HepG2 (cell line): ENCODE data around the gene ATP6V0D1. TPM values are rescaled to one million over a fixed set of nuclear protein-coding genes. Genes with fewer than 3 reads are reported as not detected.

Experiments
- ATAC-seq: fragments of 200-7000 bp; cut with Tn5 transposase; 3 replicates; pipeline ENCODE4 v1.9.1; 2020; ENCODE audit warnings: mild to moderate bottlenecking, moderate library complexity
- BruUV-seq: library from RNA; stranded (reverse); fragments of 400-500 nt; replicated peaks from 2 replicates; lab custom pipeline; 2021; lab: Mats Ljungman, UMichigan
- CTCF ChIA-PET: fragments of 300-600 bp; formaldehyde crosslinking; extraction: SDS; loops from one replicate; lab custom pipeline; 2021; ENCODE audit warnings: low total read pairs, inconsistent platforms, low intra/inter-chr PET ratio; lab: Yijun Ruan, JAX
- POLR2A ChIA-PET: fragments of 350-600 bp; sonication (Branson Sonifier 250); formaldehyde crosslinking; loops from one replicate; lab custom pipeline; 2020; ENCODE audit warnings: antibody characterized with exemption, inconsistent platforms; lab: Yijun Ruan, JAX
- DNase-seq: peaks from one replicate; pipeline ENCODE4 v3.0.0-alpha.2; 2015; ENCODE audit warnings: low spot score
- FAIRE-seq: peaks from 3 replicates; lab custom pipeline; 2011; peaks lifted over from hg19 to GRCh38; lab: Jason Lieb, UNC
- H2AFZ ChIP-seq: one replicate; pipeline ENCODE4 v1.6.1; 2011; ENCODE audit warnings: low read length, inconsistent platforms
- H3K27ac ChIP-seq: fragments of 300-600 bp; 3 replicates; pipeline ENCODE4 v1.8.0; 2011; ENCODE audit warnings: mixed run types, mild to moderate bottlenecking, mixed read lengths, low read length, inconsistent platforms; ENCODE audit not compliant: insufficient read depth; ENCODE audit errors: extremely low read length
- H3K27me3 ChIP-seq, 2 experiments: fragments of 200-600 bp in 1 of 2; 2 replicates in 1 of 2; 3 replicates in 1 of 2; pipeline versions ENCODE4 v1.6.0 to v1.8.0; 2011; ENCODE audit warnings: low read length in 2 of 2, mild to moderate bottlenecking in 2 of 2, moderate library complexity in 2 of 2, inconsistent platforms in 1 of 2; ENCODE audit not compliant: insufficient read depth in 2 of 2, control insufficient read depth in 1 of 2
- H3K36me3 ChIP-seq, 2 experiments: fragments of 200-600 bp in 1 of 2; replicated peaks in 1 of 2; 2 replicates in 1 of 2; 3 replicates in 1 of 2; pipeline versions ENCODE4 v1.5.1 to v1.8.0; 2011; ENCODE audit warnings: low read length in 2 of 2, inconsistent platforms in 1 of 2; ENCODE audit not compliant: insufficient read depth in 2 of 2, control insufficient read depth in 1 of 2
- H3K4me1 ChIP-seq: 2 replicates; pipeline ENCODE4 v1.5.1; 2012; ENCODE audit warnings: low read length, inconsistent platforms; ENCODE audit not compliant: insufficient read depth
- H3K4me2 ChIP-seq: 2 replicates; pipeline ENCODE4 v1.6.0; 2011; ENCODE audit warnings: low read depth, low read length, inconsistent platforms
- H3K4me3 ChIP-seq, 3 experiments: fragments of 200-600 bp in 1 of 3; sonication (generic), shearing (Covaris generic) in 1 of 3; replicated peaks in 1 of 3; 2 replicates each; pipeline ENCODE4 v1.5.1; 2011 to 2016; ENCODE audit warnings: low read length in 3 of 3, inconsistent platforms in 2 of 3, low read depth in 2 of 3, mild to moderate bottlenecking in 2 of 3, control low read depth in 1 of 3, mixed read lengths in 1 of 3; ENCODE audit not compliant: insufficient read depth in 1 of 3
- H3K79me2 ChIP-seq: one replicate; pipeline ENCODE4 v1.6.1; 2011; ENCODE audit warnings: low read length, inconsistent platforms; ENCODE audit not compliant: insufficient read depth
- H3K9ac ChIP-seq: 2 replicates; pipeline ENCODE4 v1.6.0; 2011; ENCODE audit warnings: mild to moderate bottlenecking, low read depth, low read length, inconsistent platforms; ENCODE audit not compliant: insufficient read depth
- H3K9me3 ChIP-seq: 2 replicates; pipeline ENCODE4 v1.5.1; 2012; ENCODE audit warnings: mild to moderate bottlenecking, low read length
- H4K20me1 ChIP-seq: 2 replicates; pipeline ENCODE4 v1.6.0; 2011; ENCODE audit warnings: inconsistent platforms, mild to moderate bottlenecking, low read length, moderate library complexity; ENCODE audit not compliant: insufficient read depth
- ARNTL ChIP-seq: sonication (generic); formaldehyde crosslinking; IDR thresholded peaks from 2 replicates; pipeline ENCODE4 v1.4.0; 2020; ENCODE audit warnings: mild to moderate bottlenecking, missing genetic modification reagents
- BCL6 ChIP-seq: IDR thresholded peaks from 2 replicates; pipeline ENCODE4 v1.6.1; 2016; ENCODE audit warnings: missing genetic modification reagents, missing compliant biosample characterization
- CEBPB ChIP-seq: IDR thresholded peaks from 2 replicates; pipeline ENCODE4 v1.6.1; 2011; ENCODE audit warnings: low read depth, low read length, improper control_type of control experiment, borderline replicate concordance
- CEBPG ChIP-seq: IDR thresholded peaks from 2 replicates; pipeline ENCODE4 v1.6.1; 2016
- CERS6 ChIP-seq: sonication (generic); formaldehyde crosslinking; IDR thresholded peaks from 2 replicates; pipeline ENCODE4 v1.5.0; 2020; ENCODE audit warnings: missing genetic modification reagents
- FOSL2 ChIP-seq: sonication (generic); formaldehyde crosslinking; IDR thresholded peaks from 2 replicates; pipeline ENCODE4 v1.4.0; 2020; ENCODE audit warnings: missing genetic modification reagents
- HDAC1 ChIP-seq: sonication (generic); formaldehyde crosslinking; IDR thresholded peaks from 2 replicates; pipeline ENCODE4 v1.5.1; 2020; ENCODE audit warnings: mild to moderate bottlenecking, missing genetic modification reagents
- HNRNPK ChIP-seq: fragments of 200-400 bp; formaldehyde crosslinking; IDR thresholded peaks from 2 replicates; pipeline ENCODE4 v1.6.1; 2018; ENCODE audit warnings: low read length, low read depth, moderate library complexity, mild to moderate bottlenecking; ENCODE audit not compliant: poor library complexity, severe bottlenecking
- JUN ChIP-seq: sonication (generic); formaldehyde crosslinking; IDR thresholded peaks from 2 replicates; pipeline ENCODE4 v1.4.0; 2020; ENCODE audit warnings: mild to moderate bottlenecking, missing genetic modification reagents
- MAF1 ChIP-seq: sonication (generic); formaldehyde crosslinking; IDR thresholded peaks from 2 replicates; pipeline ENCODE4 v1.5.0; 2020; ENCODE audit warnings: missing genetic modification reagents, borderline replicate concordance
- MAZ ChIP-seq, 2 experiments: sonication (generic) in 1 of 2; formaldehyde crosslinking in 1 of 2; IDR thresholded peaks; 2 replicates each; pipeline versions ENCODE4 v1.5.0 to v1.6.1; 2012 to 2020; ENCODE audit warnings: low read depth in 2 of 2, mild to moderate bottlenecking in 2 of 2, borderline replicate concordance in 1 of 2, improper control_type of control experiment in 1 of 2, low read length in 1 of 2, missing genetic modification reagents in 1 of 2, moderate library complexity in 1 of 2
- MEF2D ChIP-seq: sonication (generic); formaldehyde crosslinking; IDR thresholded peaks from 2 replicates; pipeline ENCODE4 v1.5.1; 2020; ENCODE audit warnings: mild to moderate bottlenecking, missing genetic modification reagents
- MLX ChIP-seq: IDR thresholded peaks from 2 replicates; pipeline ENCODE4 v1.6.1; 2016
- NCOR1 ChIP-seq: fragments of 200-600 bp; sonication (generic); IDR thresholded peaks from 2 replicates; pipeline ENCODE4 v1.7.0; 2017; ENCODE audit warnings: antibody characterized with exemption, low read length, borderline replicate concordance
- NR2F6 ChIP-seq, 2 experiments: IDR thresholded peaks; 2 replicates each; pipeline ENCODE4 v1.6.1; 2016; ENCODE audit warnings: antibody characterized with exemption in 1 of 2, mild to moderate bottlenecking in 1 of 2
- SAP130 ChIP-seq: IDR thresholded peaks from 2 replicates; pipeline ENCODE4 v1.6.1; 2016; ENCODE audit warnings: low read depth
- SP5 ChIP-seq: IDR thresholded peaks from 2 replicates; pipeline ENCODE4 v1.6.1; 2016; ENCODE audit warnings: low read depth, borderline replicate concordance
- TMF1 ChIP-seq: sonication (generic); formaldehyde crosslinking; IDR thresholded peaks from 2 replicates; pipeline ENCODE4 v1.8.1; 2022; ENCODE audit warnings: low read depth, missing genetic modification reagents
- ZEB1 ChIP-seq: IDR thresholded peaks from 2 replicates; pipeline ENCODE4 v1.6.1; 2012; ENCODE audit warnings: mild to moderate bottlenecking, low read depth, inconsistent platforms; ENCODE audit not compliant: insufficient replicate concordance
- ZKSCAN8 ChIP-seq: IDR thresholded peaks from 2 replicates; pipeline ENCODE4 v1.6.1; 2016; ENCODE audit warnings: borderline replicate concordance, missing genetic modification reagents, missing compliant biosample characterization
- ZNF382 ChIP-seq: sonication (generic); formaldehyde crosslinking; IDR thresholded peaks from 2 replicates; pipeline ENCODE4 v1.5.0; 2020; ENCODE audit warnings: missing genetic modification reagents, mild to moderate bottlenecking, borderline replicate concordance
- ZNF549 ChIP-seq: sonication (generic); formaldehyde crosslinking; IDR thresholded peaks from 2 replicates; pipeline ENCODE4 v1.5.0; 2020; ENCODE audit warnings: missing genetic modification reagents
- ZNF772 ChIP-seq: sonication (generic); formaldehyde crosslinking; IDR thresholded peaks from 2 replicates; pipeline ENCODE4 v1.5.0; 2020; ENCODE audit warnings: mild to moderate bottlenecking, missing genetic modification reagents
- WGBS: methylation state at CpG from one replicate; pipeline ENCODE4 v1.1.6; 2017; ENCODE audit warnings: low lambda C conversion rate; 5-methylcytosine and 5-hydroxymethylcytosine counted together
- in situ Hi-C: cut with HindIII; loops from 2 replicates; pipeline ENCODE4 v1.10.0; 2017; ENCODE audit warnings: low pct_unique_long_range_greater_than_20kb; ENCODE audit not compliant: extremely low pct_ligation_motif_present
- intact Hi-C: fragments of 100-400 bp; cut with micrococcal nuclease; formaldehyde crosslinking; loops from one replicate; pipeline ENCODE4 v1.10.0; 2022; ENCODE audit not compliant: unreplicated experiment
- polyA plus RNA-seq, 8 experiments: library from polyadenylated mRNA; depleted of rRNA in 3 of 8; stranded (reverse) in 7 of 8; unstranded in 1 of 8; fragments of >200 nt; fragmentation: Illumina TruSeq in 4 of 8; extraction: Trizol in 4 of 8; gene quantifications; 2 replicates each; pipeline versions ENCODE4 v1.2.1 to v1.2.3, GENCODE V29; 2011 to 2016; ENCODE audit warnings: low read depth in 4 of 8, missing spikeins in 1 of 8, mixed read lengths in 1 of 8; ENCODE audit not compliant: insufficient read depth in 1 of 8
- total RNA-seq, 5 experiments: library from RNA; depleted of rRNA; stranded (reverse); fragments of >200 nt; fragmentation: Illumina TruSeq; extraction: Trizol; gene quantifications; 2 replicates each; pipeline ENCODE4 v1.2.3, GENCODE V29; 2016; ENCODE audit warnings: low read depth in 1 of 5

The ATP6V0D1 gene
- total and polyA plus RNA-seq, 2 of the 13 experiments (the other 11 are each of a cell fraction or from before 2014, with no cell fraction given) = 51.1 to 61.3 TPM

- POLR2A ChIA-PET = no interaction called here
- intact Hi-C loops = no loop called here
Measured at GRCh38 chr16:67412294-67412693, 68.7 kb downstream of the ATP6V0D1 start.

GRCh38 chr16:67411339-67411738 is 69.6 kb downstream of the ATP6V0D1 start:
- H3K27me3 ChIP-seq = peaks cover 0 to 11% of the 10 kb centered on the region in 2 experiments; a peak in 2 of 5 replicates
- DNase-seq = peak; percentile 64
- intact Hi-C loops = no loop called here
- in situ Hi-C loops = no loop called here
- H3K79me2 ChIP-seq = no peaks in the 10 kb centered on the region
- POLR2A ChIA-PET = no interaction called here
- no peak overlapping the region for H3K4me3 ChIP-seq
- H3K36me3 ChIP-seq = no peaks in the 10 kb centered on the region
- no peak overlapping the region for H3K9ac ChIP-seq
- no peak overlapping the region for H3K27ac ChIP-seq
- H4K20me1 ChIP-seq = no peaks in the 10 kb centered on the region
- H3K4me1 ChIP-seq = peaks cover 44% of the 10 kb centered on the region
- peak; percentile 49 for FAIRE-seq
- no peak overlapping the region for H3K4me2 ChIP-seq
- CTCF ChIA-PET = no interaction called here
- no peak overlapping the region for H2AFZ ChIP-seq
- BruUV-seq = no TSS peak
- H3K9me3 ChIP-seq = no peaks in the 10 kb centered on the region
- 3% methylated on average over 3 of the region's 3 CpGs for WGBS
- ATAC-seq = peak; percentile 10; the same call in 1 of the 3 replicates
- peak; percentile 47; the same call in 1 of the 2 replicates for TF ChIP-seq CEBPG (CRISPR knock-in tag)
- TF ChIP-seq NR2F6 (IDR thresholded peaks at IDR 0.05) = peak; percentile 58; the same call in 1 of the 2 replicates
- TF ChIP-seq NR2F6 (CRISPR knock-in tag; IDR thresholded peaks at IDR 0.05) = 0 out of 2 replicates have a peak, but pooled peaks have one; percentile 27
- TF ChIP-seq NCOR1 = peak; percentile 65; the same call in 1 of the 2 replicates
- no peak for TF ChIP-seq ZEB1
- TF ChIP-seq ZKSCAN8 = no peak
- TF ChIP-seq JUN = no peak
- TF ChIP-seq ZNF772 (CRISPR knock-in tag) = no peak
- TF ChIP-seq CEBPB = peak; percentile 81
- TF ChIP-seq MLX (CRISPR knock-in tag) = no peak
- no peak for TF ChIP-seq ARNTL (CRISPR knock-in tag)
- TF ChIP-seq BCL6 (CRISPR knock-in tag) = peak; percentile 78
- TF ChIP-seq HDAC1 (CRISPR knock-in tag) = no peak
- TF ChIP-seq MAZ (IDR thresholded peaks at IDR 0.05; ENCODE audit: borderline replicate concordance, low read depth, low read length) = no peak
- no peak for TF ChIP-seq MAZ (CRISPR knock-in tag; IDR thresholded peaks at IDR 0.05; ENCODE audit: low read depth)

More at GRCh38 chr16:67412294-67412693, 68.7 kb downstream of the ATP6V0D1 start:
- Histone ChIP-seq H4K20me1 (no peaks in the 10 kb centered on the region), H2AFZ (no peak overlapping the region), H3K4me1 (peaks cover 52% of the 10 kb centered on the region), H3K9me3 (no peaks in the 10 kb centered on the region), H3K4me3 (no peak overlapping the region), H3K27me3 (peaks cover 0 to 6% of the 10 kb centered on the region in 2 experiments; a peak in 2 of 5 replicates), H3K27ac (no peak overlapping the region), H3K9ac (no peak overlapping the region), H3K36me3 (no peaks in the 10 kb centered on the region), H3K4me2 (no peak overlapping the region), H3K79me2 (no peaks in the 10 kb centered on the region)
- no TSS peak for BruUV-seq
- no peak for FAIRE-seq
- DNase-seq = no peak
- 31% methylated on average over 2 of the region's 2 CpGs for WGBS
- no peak for TF ChIP-seq ZNF382 (CRISPR knock-in tag)
- no peak for TF ChIP-seq SP5 (CRISPR knock-in tag)
- TF ChIP-seq FOSL2 (CRISPR knock-in tag) = no peak
- no peak for TF ChIP-seq MEF2D (CRISPR knock-in tag)
- TF ChIP-seq HNRNPK = no peak
- no peak for TF ChIP-seq TMF1 (CRISPR knock-in tag)
- no peak for TF ChIP-seq ZNF549 (CRISPR knock-in tag)
- no peak for TF ChIP-seq MAF1 (CRISPR knock-in tag)
- no peak for TF ChIP-seq CERS6 (CRISPR knock-in tag)
- TF ChIP-seq SAP130 (CRISPR knock-in tag) = no peak
- CTCF ChIA-PET = no interaction called here
- ATAC-seq = no peak
- in situ Hi-C loops = no loop called here
